Umbilical cord (tissue), 2 donors: ENCODE measurements around the gene FILIP1L. TPM values are rescaled to one million over a fixed set of nuclear protein-coding genes. Genes with fewer than 3 reads are reported as not detected.
"Not testable (repeated sequence)": the region's sequence is repeated elsewhere in the genome, so short reads cannot be mapped to it uniquely, and the experiment has no call there.

Experiments used
- DNase-seq: peaks from one replicate; pipeline ENCODE4 v3.0.0-alpha.2; 2015; ENCODE audit warnings: low spot score
- total RNA-seq: library from RNA; depleted of rRNA; stranded (reverse); fragments of >200 nt; gene quantifications from one replicate; pipeline ENCODE4 v1.2.3, GENCODE V29; 2014; ENCODE audit warnings: low replicate concordance; ENCODE audit not compliant: insufficient read depth

The FILIP1L gene
- total RNA-seq, 1 donor from 2014 or later: 189 TPM

DNA sequence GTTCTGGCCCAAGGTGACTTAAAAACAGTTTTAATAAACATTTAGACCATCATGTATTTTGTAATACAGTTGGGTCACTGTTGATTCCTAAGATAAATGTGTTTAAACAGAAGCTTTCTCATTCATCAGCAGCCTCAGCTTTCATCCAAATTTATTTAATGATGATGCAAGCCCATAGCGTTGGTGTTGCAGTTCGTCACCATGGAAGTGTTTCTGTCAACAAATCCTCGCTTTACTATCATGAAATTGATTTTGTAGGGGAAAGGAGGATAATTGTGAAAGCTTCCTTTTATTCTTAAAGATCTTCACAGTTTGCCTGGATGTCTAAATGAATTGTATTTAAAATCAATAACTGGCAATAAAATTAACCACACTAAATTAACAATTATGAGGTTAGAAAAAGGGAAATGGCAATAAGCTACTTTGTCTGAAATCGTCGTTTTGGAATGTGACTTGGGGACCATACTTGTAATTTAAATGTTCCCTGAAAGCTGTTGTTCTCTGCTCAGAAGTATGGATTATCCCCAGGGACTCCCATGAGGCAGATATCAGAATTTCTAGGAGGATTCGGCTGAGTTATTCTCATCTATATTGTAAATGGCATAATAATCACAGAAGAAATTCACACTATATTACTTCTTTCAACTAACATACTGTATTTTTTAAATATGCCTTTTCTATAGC is 267.7 kb downstream of the FILIP1L start:
- DNase-seq: no peak

DNA sequence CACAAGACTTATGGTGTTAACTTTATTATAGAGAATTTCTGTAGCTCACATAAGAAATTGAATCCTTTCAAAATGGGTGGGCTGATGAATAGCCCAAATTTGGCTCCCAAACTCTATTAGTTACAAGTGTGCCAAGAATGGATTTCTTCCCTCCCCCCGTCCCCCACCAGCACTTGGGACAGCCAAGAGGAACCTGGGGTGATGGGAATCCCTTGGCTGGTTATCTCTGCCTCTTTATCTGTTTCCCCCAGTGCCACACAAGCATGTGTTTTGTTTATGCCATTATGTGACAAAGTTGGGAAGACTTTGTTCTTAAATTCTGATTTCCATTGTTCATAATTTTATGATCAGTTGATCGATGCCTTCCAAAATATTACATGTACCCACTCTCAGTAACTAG is 268.3 kb downstream of the FILIP1L start:
- no peak for DNase-seq

DNA sequence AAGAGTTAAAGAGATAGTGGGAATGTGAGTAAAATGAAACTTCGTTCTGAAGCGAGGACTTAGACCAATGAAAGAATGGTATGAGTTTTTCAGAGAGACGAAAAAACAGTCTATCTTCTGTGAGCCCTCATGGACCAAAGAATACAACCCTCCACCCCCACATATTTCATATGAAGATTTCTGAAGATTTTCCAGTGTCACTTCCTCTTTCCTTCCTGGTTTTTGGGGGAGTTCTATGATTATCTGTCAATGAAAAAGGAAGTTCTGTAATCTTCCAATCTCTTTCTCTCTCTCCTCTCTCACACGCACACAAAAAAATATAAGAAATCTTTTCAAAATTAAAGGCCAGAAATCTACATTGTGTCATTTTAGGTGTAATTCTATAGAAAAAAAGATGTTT is 269.0 kb downstream of the FILIP1L start:
- no peak for DNase-seq

DNA sequence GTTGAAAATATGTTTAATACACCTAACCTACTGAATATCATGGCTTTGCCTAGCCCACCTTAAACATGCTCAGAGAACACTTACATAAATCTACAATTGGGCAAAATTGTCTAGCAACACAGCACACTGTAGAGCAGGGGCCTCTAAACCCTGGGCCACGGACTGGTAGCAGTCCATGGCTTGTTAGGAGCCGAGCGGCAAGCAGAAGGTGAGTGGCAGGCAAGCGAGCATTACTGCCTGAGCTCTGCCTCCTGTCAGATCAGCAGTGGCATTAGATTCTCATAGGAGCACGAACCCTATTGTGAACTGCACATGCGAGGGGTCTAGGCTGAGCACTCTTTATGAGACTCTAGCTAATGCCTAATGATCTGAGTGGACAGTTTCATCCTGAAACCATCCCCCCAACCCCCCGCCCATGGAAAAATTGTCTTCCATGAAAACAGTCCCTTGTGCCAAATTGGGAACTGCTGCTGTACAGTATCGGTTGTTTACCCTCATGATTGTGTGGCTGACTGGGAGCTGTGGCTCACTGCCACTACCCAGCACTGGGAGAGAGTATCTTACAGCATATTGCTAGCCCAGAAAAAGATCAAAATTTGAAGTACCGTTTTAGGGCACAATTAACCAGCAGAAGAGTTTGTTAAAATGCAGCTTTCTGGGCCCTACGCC is 270.6 kb downstream of the FILIP1L start:
- no peak for DNase-seq

DNA sequence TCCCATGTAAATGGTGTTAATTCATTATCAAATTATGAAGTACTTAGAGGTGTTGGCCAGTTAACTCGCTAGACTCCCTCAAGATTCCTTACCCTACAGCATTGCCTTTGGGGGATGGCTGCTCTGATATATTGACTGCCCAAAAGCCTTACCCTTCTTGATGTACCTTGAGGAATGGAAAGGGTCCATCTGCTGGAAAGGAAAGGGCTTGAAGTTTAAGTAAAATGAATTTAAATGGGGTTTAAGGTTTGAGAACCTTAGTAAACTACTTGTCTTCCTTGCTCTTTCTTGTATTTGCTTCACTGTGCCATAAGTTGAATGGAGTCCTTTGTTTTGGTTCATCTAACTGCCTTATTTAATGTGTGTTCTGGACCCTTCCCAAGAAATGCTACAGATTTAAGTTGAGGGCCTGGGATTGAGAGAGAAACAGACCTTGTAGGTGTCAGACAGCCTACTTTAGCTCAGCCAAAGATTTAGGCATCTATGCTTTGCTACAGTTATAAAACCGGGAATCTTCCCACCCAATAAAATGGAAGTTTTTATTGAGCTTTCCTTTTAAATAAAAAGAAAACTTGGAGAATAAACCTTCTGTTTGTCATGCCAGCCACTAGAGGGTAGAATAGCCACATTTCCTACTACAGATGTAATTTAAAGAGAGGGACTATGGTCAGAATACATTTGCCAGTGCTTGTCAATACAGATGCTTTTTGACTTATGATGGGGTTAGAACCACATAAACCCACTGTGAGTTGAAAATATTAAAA is 271.3 kb downstream of the FILIP1L start:
- DNase-seq: peak; percentile 77

DNA sequence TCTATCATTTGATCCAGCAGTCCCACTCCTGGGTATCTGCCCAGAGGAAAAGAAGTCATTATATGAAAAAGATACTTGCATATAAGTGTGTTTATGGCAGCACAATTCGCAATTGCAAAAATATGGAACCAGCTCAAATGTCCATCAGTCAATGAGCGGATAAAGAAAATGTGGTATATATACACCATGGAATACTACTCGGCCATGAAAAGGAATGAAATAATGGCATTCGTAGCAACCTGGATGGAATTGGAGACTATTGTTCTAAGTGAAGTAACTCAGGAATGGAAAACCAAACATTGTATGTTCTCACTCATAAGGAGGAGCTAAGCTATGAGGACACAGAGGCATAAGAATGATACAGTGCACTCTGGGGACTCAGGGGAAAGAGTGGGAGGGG is 272.4 kb downstream of the FILIP1L start:
- DNase-seq: not testable (repeated sequence)

DNA sequence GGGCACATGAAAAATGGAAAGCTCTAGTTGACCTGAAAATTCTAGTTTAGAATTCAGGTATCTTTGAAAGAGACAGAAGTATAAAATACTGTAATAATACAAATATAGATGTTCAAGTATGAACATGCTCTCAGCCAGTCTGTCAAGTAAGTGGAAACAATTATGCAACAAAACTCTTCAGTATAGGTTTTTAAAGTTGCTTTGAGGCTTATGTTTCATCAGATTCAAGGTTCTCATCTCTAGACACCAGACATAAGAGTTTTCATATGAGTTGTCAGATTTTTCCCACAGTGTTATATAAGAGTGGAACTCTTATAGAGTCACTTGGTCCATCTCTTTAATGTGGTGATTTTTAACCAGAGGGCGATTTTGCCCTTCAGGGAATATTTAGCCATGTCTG is 274.7 kb downstream of the FILIP1L start:
- DNase-seq: no peak

DNA sequence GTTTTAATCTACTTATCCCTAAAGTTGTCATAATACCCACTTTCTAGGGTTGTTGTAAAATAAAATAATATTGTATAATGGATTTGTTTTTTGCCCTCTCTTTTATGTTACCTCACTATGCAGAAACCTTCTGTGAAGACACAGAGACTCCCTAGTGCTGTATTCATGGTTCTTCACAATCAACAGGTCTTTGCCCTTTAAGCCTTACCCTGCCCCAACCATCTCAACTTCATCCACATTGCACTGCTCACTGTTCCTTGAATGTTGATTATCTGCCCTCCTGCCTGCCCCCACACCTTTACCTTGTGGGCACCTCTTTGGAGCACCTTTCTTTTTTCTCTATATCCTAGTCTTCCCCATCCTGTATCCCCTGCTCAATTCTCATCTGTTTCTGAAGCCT is 275.5 kb downstream of the FILIP1L start:
- DNase-seq: no peak

DNA sequence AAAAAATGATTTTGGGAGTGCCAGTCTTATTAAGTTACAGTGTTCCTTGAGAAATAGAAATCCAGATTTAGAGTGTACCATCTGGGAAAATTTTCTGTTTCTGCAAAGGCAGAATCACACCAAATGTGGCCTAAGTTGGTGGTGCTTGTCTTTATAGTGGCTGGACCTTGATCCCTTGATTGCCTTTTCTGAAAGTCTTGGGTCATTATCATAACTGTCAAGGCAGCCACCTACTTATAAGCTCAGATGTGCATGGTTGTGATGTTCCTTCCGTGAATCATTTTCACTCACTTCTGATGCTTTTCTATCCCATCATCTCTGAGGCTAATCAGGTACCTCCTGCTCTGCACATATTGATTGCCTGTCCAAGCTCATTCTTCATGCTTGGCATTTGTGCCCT is 276.6 kb downstream of the FILIP1L start:
- no peak for DNase-seq

DNA sequence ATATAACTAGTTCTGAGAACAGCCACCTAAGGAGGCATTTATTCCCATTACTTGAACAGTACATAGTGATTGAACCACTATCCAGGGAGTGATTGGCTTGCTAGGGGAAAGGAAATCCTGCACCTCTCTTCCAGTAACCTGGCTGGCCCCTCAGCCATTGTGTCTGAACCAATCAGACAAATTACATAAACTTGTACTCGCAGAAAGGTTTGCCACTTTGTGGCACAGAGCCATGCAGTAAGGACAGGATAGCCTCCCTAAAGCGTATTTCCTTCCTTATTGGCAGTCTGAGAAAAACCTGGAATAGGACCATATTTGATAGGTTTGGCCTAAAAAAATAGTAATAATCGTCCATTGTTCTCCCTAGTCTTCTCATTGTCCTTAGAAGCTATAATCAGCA is 277.6 kb downstream of the FILIP1L start:
- DNase-seq: peak; percentile 24

DNA sequence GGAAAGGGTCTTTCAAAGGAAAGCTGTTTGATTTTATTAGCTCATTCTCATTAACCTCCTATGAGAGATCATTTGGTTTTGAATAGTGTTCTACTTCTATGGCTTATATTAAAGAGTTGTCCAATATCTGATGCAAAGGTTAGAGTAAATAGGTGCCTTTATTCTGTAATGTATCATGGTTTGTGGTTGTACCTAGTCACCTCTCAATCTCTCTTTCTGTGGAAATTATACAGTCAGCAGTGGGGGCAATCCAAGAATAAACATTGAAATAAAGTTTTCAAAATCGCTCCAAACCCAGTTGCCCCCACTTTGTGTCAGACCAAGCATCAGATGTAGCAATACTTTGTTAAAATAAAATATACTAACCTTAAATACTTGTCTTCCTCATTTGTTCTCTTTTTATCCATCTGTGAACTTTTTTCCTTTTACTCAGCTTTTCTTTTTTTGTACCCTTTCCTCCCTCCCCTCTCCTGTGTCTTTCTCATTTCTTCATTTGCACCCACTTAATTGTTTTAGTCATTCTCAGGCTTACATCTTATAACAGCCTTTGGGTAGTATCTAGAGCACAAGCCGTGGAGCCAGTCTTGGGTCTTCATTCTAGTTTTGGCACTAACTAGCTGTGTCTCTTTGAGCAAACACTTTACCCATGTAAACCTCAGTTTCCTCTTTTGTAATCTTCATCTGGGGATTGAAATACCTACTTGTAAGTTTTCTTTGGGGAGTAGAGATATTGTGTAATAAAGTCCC is 279.9 kb downstream of the FILIP1L start:
- DNase-seq: no peak

DNA sequence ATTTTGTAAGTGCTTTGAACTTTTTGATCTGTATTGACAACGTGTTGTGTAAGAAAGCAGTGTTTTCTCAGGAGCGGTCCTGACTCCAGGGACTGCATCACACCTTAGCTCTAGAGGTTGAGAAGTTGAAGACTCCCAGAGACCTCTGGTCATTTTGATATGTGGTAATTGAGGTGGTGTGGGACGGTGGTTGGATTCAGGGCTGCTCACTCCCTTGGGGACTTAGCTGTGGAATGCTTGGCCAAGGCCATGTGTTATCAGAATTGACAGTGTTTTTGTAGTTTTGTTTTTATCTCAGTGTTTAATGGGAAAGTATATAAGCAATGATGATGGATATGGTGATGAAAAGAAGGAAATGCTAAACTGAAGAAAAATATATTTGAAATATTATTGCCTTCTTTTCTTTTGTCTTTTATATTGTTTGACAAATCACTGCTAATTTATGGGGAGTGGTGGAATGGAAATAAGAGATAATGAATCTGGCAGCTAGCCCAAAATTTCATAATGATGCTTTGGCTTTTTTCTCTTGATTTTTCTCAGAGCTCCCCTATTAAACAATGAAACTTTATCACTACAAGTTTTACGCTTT is 280.6 kb downstream of the FILIP1L start:
- peak; percentile 54 for DNase-seq

DNA sequence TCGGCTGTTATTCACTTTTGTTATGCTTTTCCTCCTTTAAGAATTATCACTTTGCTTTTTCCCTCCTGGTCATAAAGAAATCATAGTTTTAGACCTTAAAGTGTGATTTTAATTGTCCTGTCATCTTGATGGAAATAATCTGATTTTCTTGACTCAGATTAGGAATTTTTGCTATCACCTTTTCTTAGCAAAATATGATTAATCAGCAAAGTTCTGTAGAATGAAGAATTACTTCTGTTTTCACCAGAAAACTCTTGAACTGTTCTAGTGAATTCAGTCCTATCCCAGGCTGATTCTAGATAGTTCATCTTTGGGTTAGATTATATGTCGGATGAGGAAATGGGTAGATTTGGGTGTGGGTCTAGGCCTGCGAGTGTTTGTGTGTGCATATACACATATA is 284.5 kb downstream of the FILIP1L start:
- DNase-seq: no peak

DNA sequence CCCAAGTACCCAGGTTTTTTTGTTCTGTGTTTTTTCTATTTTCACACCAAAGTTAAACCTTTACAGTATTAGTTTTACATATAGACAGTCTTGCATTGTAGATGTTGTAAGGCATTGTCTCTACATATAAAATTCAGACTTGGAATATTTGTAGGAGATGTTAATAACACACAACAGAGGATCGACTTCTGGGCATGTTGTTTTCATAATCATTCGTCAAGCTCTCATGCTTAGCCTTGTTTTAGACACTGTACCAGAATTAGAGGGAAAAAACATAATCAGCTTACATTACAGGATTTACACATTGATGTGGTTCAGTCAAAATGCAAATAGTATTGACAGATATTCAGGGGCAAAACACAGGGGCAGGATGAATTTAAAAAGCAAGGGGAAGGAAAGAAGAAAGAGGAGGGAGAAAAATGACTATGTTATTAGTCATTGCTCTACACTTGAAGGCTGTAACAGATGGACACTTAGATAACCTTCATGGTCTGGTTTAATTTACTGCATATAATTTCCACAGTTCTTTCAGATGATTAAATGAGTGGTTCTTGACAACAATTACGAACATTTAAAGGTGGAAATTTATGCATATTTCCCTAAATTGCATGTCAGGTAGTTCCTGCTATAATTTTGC is 289.2 kb downstream of the FILIP1L start:
- no peak for DNase-seq

DNA sequence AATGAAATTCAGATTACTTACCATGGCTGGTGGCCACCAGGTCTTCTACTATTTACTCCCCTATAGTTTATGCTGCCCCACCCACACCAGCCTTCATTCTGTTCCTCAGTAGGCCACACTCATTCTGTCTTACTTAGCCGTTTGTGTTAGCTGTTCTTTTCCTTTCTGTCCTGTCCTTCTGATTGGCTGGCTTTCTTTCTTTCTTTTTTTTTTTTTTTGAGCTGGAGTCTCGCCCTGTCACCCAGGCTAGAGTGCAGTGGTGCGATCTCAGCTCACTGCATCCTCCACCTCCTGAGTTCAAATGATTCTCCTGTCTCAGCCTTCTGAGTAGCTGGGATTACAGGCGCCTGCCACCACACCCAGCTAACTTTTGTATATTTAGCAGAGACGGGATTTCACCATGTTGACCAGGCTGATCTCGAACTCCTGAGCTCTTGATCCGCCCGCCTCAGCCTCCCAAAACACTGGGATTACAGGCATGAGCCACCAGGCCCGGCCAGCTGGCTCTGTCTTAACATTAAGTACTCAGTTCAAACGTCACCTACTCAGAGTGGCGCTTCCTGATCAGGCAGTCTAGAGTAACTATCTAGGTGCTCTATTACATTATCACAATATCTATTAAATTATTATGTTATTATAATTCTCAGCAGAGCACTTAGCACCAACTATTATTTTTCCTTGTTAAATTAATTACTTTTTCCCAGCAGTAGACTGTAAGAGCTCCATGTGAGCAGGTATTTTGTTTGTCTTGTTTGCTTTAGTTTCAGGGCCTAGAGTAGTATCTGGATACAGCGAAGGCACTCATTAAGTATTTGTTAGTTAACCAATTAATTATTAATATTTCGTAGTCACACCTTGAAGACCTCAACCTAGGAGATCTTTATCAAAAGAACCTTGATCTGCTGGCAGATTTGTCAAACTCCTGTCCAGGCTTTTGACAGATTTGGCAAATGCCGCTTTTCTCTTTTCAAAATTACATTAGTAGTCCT is 290.3 kb downstream of the FILIP1L start:
- peak; percentile 60 for DNase-seq

DNA sequence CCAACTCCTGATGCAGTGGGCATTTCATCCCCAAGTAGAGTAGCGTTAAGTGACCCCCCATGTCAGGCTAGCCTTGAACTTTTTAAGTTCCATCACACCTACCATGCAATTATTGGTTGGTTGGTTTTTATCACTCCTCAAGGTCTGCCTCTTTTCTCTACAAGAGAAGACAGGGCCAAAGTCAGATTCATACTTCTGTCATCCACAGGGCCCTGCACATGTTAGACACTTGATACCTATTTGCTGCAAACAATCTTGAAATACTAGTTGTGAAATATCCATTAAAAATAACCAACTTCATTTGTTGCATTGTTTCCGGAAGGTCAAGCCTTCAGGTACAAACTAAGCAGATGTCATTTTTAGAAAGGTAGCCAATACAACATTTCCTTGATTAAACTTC is 295.5 kb downstream of the FILIP1L start:
- no peak for DNase-seq

DNA sequence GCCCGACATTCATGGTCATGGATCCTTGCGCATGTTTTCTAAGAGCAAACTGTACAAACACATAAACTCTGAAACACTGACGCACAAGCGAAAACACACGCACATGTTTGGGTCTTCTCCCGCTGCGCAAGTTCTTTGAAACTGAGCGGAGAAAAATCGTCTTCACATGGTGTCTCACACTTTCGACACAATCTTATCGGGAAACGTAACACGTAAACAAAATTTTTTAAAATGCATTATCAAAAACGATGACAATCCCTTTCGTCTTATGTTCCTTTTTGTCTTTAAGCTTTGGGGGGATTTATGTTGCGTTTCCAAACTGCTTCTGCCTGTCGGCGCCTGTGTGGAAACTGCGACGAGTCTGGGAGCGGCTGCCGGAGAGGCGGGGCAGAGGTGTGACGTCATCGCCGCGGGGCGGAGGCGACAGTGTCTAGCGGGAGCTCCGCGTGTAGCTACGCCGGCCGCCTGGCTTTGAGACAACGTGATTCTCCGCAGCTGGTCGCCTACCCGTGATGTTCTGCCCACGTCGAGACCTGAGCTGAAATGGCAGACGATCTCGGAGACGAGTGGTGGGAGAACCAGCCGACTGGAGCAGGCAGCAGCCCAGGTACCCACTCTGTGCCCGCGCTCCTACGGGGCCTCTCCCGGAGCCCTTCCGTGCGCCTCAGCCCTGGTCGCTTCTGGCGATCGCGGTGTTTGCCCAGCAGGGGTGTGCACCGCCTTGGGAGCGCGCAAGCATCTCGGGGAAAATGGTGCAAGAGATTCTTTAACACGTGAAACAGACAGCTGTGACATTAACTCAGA is 296.7 kb downstream of the FILIP1L start, which contains the start of gene CMSS1:
Gene CMSS1, plus strand, starts transcription at position 426 of the 804 bp plus-strand sequence.
- peak; percentile 95 for DNase-seq

DNA sequence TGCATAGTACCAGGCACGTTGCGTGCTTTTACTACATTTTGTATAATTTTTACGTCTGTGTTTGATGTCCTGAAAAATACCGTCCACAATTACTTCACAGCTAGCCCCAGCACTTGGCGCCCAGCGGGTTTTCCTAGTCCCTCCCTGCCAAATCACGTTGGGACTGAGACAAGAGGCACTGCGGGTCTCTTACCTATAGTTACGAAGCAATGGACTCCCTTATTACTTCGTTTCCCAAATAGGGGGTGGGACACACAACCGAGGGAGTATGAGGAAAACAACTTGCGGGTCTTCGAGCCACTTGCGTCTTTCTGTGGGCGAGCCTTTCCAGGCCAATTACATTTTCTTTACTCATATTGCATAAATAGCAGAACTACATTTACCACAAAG is 297.3 kb downstream of the FILIP1L start:
- no peak for DNase-seq

DNA sequence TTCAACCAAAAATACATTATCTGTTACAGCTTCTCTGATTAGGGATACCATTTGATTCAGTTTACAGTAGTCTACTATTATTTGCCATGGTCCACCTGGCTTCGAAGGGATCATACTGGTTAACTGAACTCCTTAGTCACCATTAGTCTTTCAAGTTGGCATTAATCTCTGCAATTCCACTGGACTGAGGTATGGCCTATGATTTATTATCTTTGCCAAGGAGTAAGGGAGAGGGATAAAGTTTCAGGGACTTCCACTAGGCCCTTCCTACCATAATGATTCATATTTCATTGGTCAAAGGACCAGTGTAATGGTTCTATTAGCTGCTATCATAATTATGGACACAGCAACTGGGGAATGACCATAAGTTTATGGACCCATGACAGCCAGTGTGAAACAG is 303.9 kb downstream of the FILIP1L start:
- DNase-seq: no peak
